ENCODE data around the gene GSC2. TPM values are rescaled to one million over a fixed set of nuclear protein-coding genes. Genes with fewer than 3 reads are reported as not detected.

GSC2 gene
- total RNA-seq, 4 donors from 2014 or later, result not detected

- no peak for DNase-seq (ENCODE audit: low spot score)
- TF ChIP-seq CTCF (IDR thresholded peaks at IDR 0.05), result no peak
- ATAC-seq (ENCODE audit: low FRiP score), result no peak
Measured at GRCh38 chr22:19136915-19137314, 13.2 kb downstream of the GSC2 start.

- no peak for TF ChIP-seq CTCF (IDR thresholded peaks at IDR 0.05)
- DNase-seq (ENCODE audit: low spot score), result no peak
Measured at GRCh38 chr22:19134874-19135273, 15.2 kb downstream of the GSC2 start.

GRCh38 chr22:19134176-19134831 lies 15.8 kb downstream of the GSC2 start:
- TF ChIP-seq CTCF (IDR thresholded peaks at IDR 0.05), result no peak
- DNase-seq (ENCODE audit: low spot score) (no peak), ATAC-seq (ENCODE audit: low FRiP score) (no peak)

More at GRCh38 chr22:19134874-19135273, 15.2 kb downstream of the GSC2 start:
- no peak for ATAC-seq (ENCODE audit: low FRiP score)

- no peak for ATAC-seq (ENCODE audit: low FRiP score)
- no peak for TF ChIP-seq CTCF (IDR thresholded peaks at IDR 0.05)
- DNase-seq (ENCODE audit: low spot score), result no peak
Measured at GRCh38 chr22:19133561-19133960, 16.5 kb downstream of the GSC2 start.

- DNase-seq (ENCODE audit: low spot score) (no peak), ATAC-seq (ENCODE audit: low FRiP score) (no peak)
- no peak for TF ChIP-seq CTCF (IDR thresholded peaks at IDR 0.05)
Measured at GRCh38 chr22:19132693-19133400, 17.2 kb downstream of the GSC2 start.

GRCh38 chr22:19132153-19132552 lies 17.9 kb downstream of the GSC2 start:
- no peak for ATAC-seq (ENCODE audit: low FRiP score)

More at GRCh38 chr22:19132153-19132552, 17.9 kb downstream of the GSC2 start:
- TF ChIP-seq CTCF (IDR thresholded peaks at IDR 0.05), result no peak
- DNase-seq (ENCODE audit: low spot score), result no peak
